Measurements from ENCODE around the gene EMP1. TPM values are rescaled to one million over a fixed set of nuclear protein-coding genes. Genes with fewer than 3 reads are reported as not detected.

EMP1 gene
- polyA plus RNA-seq, 2 of the 4 experiments (the other 2 are of a cell fraction) = 17.3 to 21.2 TPM

DNA sequence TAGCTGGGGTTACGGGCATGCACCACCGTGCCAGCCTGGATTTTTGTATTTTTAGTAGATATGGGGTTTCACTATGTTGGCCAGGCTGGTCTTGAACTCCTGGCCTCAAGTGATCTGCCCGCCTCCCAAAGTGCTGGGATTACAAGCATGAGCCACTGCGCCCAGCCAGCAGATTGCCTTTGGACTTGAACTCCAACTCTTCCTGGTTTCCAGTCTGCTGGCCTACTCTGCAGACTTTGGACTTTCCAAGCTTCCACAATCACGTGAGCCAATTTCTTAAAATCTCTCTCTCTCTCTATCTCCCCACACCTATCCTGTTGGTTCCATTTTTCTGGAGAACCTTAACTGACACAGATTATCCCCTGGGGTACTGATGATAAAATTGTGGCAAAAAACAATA, 55.0 kb downstream of the EMP1 start (continued):
- TF ChIP-seq TP53 (CRISPR knock-in tag; IDR thresholded peaks at IDR 0.05) = no peak
- no peak for TF ChIP-seq CEBPB (IDR thresholded peaks at IDR 0.05)
- TF ChIP-seq, protein P1, sequence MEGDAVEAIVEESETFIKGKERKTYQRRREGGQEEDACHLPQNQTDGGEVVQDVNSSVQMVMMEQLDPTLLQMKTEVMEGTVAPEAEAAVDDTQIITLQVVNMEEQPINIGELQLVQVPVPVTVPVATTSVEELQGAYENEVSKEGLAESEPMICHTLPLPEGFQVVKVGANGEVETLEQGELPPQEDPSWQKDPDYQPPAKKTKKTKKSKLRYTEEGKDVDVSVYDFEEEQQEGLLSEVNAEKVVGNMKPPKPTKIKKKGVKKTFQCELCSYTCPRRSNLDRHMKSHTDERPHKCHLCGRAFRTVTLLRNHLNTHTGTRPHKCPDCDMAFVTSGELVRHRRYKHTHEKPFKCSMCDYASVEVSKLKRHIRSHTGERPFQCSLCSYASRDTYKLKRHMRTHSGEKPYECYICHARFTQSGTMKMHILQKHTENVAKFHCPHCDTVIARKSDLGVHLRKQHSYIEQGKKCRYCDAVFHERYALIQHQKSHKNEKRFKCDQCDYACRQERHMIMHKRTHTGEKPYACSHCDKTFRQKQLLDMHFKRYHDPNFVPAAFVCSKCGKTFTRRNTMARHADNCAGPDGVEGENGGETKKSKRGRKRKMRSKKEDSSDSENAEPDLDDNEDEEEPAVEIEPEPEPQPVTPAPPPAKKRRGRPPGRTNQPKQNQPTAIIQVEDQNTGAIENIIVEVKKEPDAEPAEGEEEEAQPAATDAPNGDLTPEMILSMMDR (IDR thresholded peaks at IDR 0.05) = no peak
- TF ChIP-seq, protein P2, sequence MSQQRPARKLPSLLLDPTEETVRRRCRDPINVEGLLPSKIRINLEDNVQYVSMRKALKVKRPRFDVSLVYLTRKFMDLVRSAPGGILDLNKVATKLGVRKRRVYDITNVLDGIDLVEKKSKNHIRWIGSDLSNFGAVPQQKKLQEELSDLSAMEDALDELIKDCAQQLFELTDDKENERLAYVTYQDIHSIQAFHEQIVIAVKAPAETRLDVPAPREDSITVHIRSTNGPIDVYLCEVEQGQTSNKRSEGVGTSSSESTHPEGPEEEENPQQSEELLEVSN (IDR thresholded peaks at IDR 0.05; ENCODE audit: borderline replicate concordance, low read depth) = no peak

DNA sequence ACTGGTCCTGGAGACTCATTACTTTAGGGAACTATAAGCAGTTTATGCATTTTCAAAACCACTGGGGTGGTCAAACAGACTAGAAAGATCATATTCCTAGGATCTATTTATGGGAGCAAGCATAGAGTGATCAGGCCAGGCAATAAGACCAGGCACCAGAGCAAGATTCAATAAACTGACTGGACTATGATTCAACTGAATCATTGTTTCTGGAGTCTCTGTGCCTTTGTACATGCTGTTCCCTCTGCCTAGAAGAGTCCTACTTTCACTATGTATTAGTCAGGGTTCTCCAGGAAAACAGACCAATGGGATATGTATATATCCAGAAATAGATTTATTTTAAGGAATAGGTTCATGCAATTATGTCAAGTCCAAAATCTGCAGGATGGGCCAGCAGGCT, 55.5 kb downstream of the EMP1 start:
- peaks cover 6% of the 10 kb centered on the region for H3K4me1 ChIP-seq
- CTCF ChIA-PET = interaction anchor here (0.9 to 1.1 kb wide), 2 partner anchors 29 to 227 kb away, joined by 3 read pairs; no protein-coding TSS in a partner anchor
- POLR2A ChIA-PET = no interaction called here
- no peaks in the 10 kb centered on the region for H3K9me3 ChIP-seq
- ATAC-seq = no peak
- no peak overlapping the region for H3K27ac ChIP-seq
- no peak overlapping the region for H3K4me2 ChIP-seq
- TF ChIP-seq NFE2L2 (conservative IDR thresholded peaks at IDR 0.05; ENCODE audit: low read length) (no peak), BHLHE40 (IDR thresholded peaks at IDR 0.05; ENCODE audit: low read depth, low read length) (no peak), HOXB5 (CRISPR knock-in tag; IDR thresholded peaks at IDR 0.05) (no peak), KDM1A (IDR thresholded peaks at IDR 0.05; ENCODE audit: low read depth) (no peak), ZFP36 (IDR thresholded peaks at IDR 0.05; ENCODE audit: borderline replicate concordance, partially characterized antibody) (no peak), MAFK (IDR thresholded peaks at IDR 0.05; ENCODE audit: partially characterized antibody) (no peak), SREBF2 (IDR thresholded peaks at IDR 0.05) (no peak), RAD21 (conservative IDR thresholded peaks at IDR 0.05 in 1 of 2, IDR thresholded peaks at IDR 0.05 in 1 of 2) (no peak), SMC3 (IDR thresholded peaks at IDR 0.05) (no peak), CEBPB (IDR thresholded peaks at IDR 0.05) (no peak), HOXA7 (CRISPR knock-in tag; IDR thresholded peaks at IDR 0.05) (no peak), CHD2 (IDR thresholded peaks at IDR 0.05; ENCODE audit: low read length, partially characterized antibody) (no peak), FOSB (CRISPR knock-in tag; IDR thresholded peaks at IDR 0.05) (no peak), ZC3H11A (IDR thresholded peaks at IDR 0.05) (no peak), CHD4 (IDR thresholded peaks at IDR 0.05; ENCODE audit: borderline replicate concordance) (no peak), POLR2A (IDR thresholded peaks at IDR 0.05; ENCODE audit: low read length) (no peak), JUNB (IDR thresholded peaks at IDR 0.05) (no peak)
- TF ChIP-seq, protein P3, sequence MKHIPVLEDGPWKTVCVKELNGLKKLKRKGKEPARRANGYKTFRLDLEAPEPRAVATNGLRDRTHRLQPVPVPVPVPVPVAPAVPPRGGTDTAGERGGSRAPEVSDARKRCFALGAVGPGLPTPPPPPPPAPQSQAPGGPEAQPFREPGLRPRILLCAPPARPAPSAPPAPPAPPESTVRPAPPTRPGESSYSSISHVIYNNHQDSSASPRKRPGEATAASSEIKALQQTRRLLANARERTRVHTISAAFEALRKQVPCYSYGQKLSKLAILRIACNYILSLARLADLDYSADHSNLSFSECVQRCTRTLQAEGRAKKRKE (CRISPR knock-in tag; IDR thresholded peaks at IDR 0.05; ENCODE audit: low read depth) = no peak
- no peak for DNase-seq (ENCODE audit: low read depth in 1 of 2, low spot score in 1 of 2)
- FAIRE-seq = no peak
- H3K4me3 ChIP-seq = no peak overlapping the region

DNA sequence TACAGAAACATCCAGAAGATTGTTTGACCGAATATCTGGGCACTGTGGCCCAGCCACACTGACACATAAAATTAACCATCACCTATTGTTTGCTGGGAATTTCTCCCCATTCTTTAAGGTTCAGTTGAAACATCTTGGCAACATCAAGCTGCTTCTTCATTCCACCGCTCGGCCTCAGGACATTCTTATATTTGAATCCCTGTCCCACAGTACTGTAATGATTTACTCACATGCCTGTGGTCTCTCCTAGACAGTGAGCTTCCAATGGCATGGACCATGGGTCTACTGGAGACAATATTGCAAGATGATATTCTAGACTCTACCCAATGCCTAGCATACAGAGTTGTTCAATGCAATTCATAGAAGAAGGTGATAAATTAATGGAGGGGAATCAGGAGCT, 56.1 kb downstream of the EMP1 start:
- DNase-seq (ENCODE audit: low read depth in 1 of 2, low spot score in 1 of 2) (no peak), ATAC-seq (no peak), FAIRE-seq (no peak)
- Histone ChIP-seq H3K4me3 (no peak overlapping the region), H3K4me2 (no peak overlapping the region), H3K4me1 (peaks cover 6% of the 10 kb centered on the region), H3K27ac (no peak overlapping the region), H3K9me3 (no peaks in the 10 kb centered on the region)
- WGBS (ENCODE audit: missing lambda C conversion rate) = 77% methylated on average over 3 of the region's 3 CpGs
- ChIA-PET CTCF (interaction anchor here (0.7 to 1.1 kb wide), 4 partner anchors 30 to 282 kb away, joined by 3 to 4 read pairs (median 3); no protein-coding TSS in a partner anchor), POLR2A (no interaction called here)
- TF ChIP-seq ZC3H11A (IDR thresholded peaks at IDR 0.05) (no peak), HOXB5 (CRISPR knock-in tag; IDR thresholded peaks at IDR 0.05) (no peak), RFX5 (IDR thresholded peaks at IDR 0.05) (no peak), EHF (CRISPR knock-in tag; IDR thresholded peaks at IDR 0.05) (no peak), HDAC2 (IDR thresholded peaks at IDR 0.05) (no peak), ZNF302 (CRISPR knock-in tag; IDR thresholded peaks at IDR 0.05) (no peak), FOXS1 (CRISPR knock-in tag; IDR thresholded peaks at IDR 0.05) (no peak), ZSCAN20 (CRISPR knock-in tag; IDR thresholded peaks at IDR 0.05) (no peak), CHD2 (IDR thresholded peaks at IDR 0.05; ENCODE audit: low read length, partially characterized antibody) (no peak), ESRRA (IDR thresholded peaks at IDR 0.05; ENCODE audit: borderline replicate concordance, low read length) (no peak)
- TF ChIP-seq, protein P1 (IDR thresholded peaks at IDR 0.05) = no peak
- TF ChIP-seq, protein P4, sequence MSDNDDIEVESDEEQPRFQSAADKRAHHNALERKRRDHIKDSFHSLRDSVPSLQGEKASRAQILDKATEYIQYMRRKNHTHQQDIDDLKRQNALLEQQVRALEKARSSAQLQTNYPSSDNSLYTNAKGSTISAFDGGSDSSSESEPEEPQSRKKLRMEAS (IDR thresholded peaks at IDR 0.05) = no peak
- TF ChIP-seq, protein P2 (IDR thresholded peaks at IDR 0.05; ENCODE audit: borderline replicate concordance, low read depth) = no peak
